Measurements from ENCODE around the gene GPR142. TPM values are rescaled to one million over a fixed set of nuclear protein-coding genes. Genes with fewer than 3 reads are reported as not detected.

GPR142 gene, protein sequence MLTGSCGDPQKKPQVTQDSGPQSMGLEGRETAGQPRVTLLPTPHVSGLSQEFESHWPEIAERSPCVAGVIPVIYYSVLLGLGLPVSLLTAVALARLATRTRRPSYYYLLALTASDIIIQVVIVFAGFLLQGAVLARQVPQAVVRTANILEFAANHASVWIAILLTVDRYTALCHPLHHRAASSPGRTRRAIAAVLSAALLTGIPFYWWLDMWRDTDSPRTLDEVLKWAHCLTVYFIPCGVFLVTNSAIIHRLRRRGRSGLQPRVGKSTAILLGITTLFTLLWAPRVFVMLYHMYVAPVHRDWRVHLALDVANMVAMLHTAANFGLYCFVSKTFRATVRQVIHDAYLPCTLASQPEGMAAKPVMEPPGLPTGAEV
- not detected for total RNA-seq

DNA sequence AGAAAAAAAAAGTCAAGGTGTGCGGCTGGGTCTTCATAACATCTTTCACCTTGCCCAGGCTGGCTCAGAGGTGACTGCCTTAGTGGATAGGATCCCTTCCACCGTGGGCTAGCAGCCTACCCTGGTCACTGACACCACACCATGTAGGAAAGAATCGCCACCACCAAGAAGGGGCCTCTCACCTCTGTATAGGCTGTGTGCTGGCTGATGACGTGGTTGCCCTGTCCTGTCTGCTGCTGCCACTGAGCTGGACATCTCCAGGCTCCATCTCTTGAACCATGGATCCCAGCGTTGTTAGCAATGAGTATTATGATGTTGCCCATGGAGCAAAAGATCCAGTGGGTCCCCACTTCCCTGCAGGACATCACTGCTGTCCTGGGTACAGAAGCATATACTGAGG lies at the start of gene GPR142:
GPR142 (plus strand) TSS at position 301 of the 400 bp plus-strand sequence. CDS start 2,035 bp downstream, outside the sequence.
- TF ChIP-seq, protein P1, sequence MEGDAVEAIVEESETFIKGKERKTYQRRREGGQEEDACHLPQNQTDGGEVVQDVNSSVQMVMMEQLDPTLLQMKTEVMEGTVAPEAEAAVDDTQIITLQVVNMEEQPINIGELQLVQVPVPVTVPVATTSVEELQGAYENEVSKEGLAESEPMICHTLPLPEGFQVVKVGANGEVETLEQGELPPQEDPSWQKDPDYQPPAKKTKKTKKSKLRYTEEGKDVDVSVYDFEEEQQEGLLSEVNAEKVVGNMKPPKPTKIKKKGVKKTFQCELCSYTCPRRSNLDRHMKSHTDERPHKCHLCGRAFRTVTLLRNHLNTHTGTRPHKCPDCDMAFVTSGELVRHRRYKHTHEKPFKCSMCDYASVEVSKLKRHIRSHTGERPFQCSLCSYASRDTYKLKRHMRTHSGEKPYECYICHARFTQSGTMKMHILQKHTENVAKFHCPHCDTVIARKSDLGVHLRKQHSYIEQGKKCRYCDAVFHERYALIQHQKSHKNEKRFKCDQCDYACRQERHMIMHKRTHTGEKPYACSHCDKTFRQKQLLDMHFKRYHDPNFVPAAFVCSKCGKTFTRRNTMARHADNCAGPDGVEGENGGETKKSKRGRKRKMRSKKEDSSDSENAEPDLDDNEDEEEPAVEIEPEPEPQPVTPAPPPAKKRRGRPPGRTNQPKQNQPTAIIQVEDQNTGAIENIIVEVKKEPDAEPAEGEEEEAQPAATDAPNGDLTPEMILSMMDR (IDR thresholded peaks at IDR 0.05): no peak
- no peak for ATAC-seq (ENCODE audit: low FRiP score)
- DNase-seq (ENCODE audit: low spot score): no peak

DNA sequence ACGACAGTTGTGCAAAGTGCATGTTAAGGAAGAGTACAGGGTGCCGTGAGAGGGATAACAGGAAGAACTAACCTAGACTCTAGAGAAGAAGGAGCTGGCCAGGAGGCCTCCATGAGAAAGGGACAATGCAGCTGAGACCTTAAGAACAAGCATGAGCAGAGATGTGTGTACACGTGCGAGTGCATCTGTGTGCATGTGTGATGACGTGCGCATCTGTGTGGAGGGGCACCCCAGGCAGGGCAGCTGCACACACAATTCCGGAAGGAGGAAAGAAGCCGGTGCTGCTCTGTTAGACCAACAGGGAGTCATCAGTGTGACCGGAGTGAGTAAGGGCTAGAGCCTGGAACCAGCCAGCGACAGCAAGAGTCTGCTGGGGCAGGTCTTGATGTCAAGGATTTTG lies 48.9 kb upstream of the GPR142 start:
- TF ChIP-seq, protein P1 (IDR thresholded peaks at IDR 0.05): no peak
- DNase-seq (ENCODE audit: low spot score): no peak
- no peak for ATAC-seq (ENCODE audit: low FRiP score)

DNA sequence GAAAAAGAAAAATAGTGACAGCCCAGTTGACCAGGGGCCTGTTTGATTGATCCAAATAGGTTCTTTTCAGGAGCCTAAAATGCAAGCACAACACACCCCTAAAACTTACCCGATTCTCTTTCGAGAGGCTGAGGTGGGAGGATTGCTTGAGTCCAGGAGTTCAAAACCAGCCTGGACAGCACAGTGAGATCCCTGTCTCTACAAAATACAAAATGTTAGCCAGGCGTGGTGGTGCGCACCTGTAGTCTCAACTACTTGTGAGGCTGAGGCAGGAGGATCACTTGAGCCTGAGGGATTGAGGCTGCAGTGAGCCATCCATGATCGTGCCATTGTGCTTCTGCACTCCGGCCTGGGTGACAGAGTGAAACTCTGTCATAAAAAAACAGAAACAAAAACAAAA lies 42.8 kb upstream of the GPR142 start:
- ATAC-seq (ENCODE audit: low FRiP score) (no peak), DNase-seq (ENCODE audit: low spot score) (no peak)
- TF ChIP-seq, protein P1 (IDR thresholded peaks at IDR 0.05): no peak

DNA sequence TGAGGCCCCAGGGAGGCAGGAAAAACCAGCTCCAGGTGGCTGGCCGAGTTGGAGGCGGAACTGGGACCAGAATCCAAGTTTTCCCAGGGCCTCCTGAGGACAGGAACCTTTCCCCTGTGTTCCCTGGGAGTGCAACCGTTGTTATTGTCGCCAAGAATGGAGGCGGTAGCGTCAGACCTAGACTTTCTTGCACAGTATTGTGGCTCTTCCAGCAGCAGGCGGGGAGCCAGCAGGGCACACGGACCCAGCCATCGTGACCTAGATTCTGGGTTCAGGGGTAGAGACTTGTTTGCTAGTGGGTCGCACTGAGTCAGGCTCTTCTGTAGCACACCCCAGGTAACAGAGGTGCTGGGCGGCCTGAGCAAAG lies 41.9 kb upstream of the GPR142 start:
- DNase-seq (ENCODE audit: low spot score) (no peak), ATAC-seq (ENCODE audit: low FRiP score) (peak; percentile 29)
- TF ChIP-seq, protein P1 (IDR thresholded peaks at IDR 0.05): no peak

DNA sequence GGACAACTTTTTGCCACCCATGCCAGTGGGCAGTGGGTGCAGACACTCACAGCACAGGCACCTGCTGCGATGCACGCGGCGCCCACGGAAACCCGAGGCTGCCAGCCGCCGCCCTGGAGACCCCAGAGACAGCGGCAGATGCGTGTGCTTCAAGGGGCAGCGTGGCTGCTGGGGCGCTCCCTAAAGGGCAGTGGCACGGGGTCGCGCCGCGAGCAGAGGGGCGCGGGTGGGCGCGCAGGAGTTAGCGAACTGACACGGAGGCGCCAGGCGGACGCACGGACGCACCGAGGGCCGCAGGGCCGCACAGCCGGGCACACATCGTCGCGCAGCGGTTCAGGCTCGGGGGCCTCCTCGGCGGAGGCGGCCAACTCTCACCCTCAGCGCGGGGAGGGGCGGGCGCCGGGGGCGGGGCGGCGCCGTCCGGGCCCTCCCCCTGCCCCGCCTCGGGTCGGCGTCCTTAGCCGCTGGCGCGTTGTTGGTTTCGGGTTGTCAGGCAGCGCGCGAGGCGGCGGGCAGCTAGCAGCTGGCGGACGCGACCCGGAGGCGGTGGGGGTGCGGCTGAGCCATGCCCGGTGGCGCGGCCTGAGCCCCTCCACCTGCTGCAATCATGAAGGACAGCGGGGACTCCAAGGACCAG lies 41.4 kb upstream of the GPR142 start, which contains the start of gene KIF19:
KIF19 (plus strand) TSS at position 484 of the 637 bp plus-strand sequence; CDS start at position 608, 124 bp downstream.
- no peak for DNase-seq (ENCODE audit: low spot score)
- ATAC-seq (ENCODE audit: low FRiP score): peak; percentile 30
- TF ChIP-seq, protein P1 (IDR thresholded peaks at IDR 0.05): no peak

DNA sequence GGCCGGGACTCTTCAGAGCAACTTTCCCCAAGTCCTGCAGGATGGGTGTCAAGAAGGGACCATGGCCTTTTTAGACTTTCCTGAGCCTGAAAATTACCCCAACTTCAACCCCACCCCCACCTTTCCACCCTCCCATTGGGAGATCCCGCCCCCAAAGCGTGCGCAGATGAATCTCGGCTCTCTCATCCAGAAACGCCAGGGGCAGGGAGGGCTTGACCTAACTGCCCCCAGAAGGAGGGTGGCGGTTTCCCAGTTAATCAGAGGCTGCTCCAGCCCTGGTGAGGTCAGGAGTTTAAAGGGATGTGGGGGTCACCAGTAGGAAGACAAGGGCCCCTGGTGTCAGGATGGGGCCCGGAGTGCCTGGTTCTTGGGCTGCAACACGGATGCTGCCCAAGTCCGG lies 40.8 kb upstream of the GPR142 start:
- DNase-seq (ENCODE audit: low spot score): no peak
- ATAC-seq (ENCODE audit: low FRiP score): no peak
- TF ChIP-seq, protein P1 (IDR thresholded peaks at IDR 0.05): no peak

Measured in omental fat pad (tissue), 4 donors.